ENCODE measurements around the gene TMEM87B.

DNA sequence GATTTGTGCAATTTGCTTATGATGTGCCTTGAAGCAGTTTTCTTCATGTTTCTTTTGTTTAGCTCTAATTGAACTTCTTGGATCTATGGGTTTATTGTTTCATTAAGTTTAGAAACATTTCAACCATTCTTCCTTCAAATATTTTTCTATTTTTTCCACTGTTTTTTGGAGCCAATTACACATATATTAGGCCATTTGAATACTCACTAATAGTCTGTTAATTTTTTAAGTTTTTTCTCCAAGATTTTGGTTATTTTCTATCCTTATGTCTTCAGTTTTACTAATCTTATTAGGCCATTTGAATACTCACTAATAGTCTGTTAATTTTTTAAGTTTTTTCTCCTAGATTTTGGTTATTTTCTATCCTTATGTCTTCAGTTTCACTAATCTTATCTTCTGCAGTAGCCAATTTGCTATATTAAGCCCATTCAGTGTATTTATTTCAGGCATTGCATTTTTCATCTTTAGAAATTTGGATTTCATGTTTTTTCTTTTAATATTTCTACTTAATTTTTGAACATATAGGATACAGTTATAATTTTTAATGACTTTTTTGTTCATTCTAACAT is 9.5 kb upstream of the TMEM87B start:
- TF ChIP-seq EZH2 (IDR thresholded peaks at IDR 0.05; ENCODE audit: low read depth), result no peak
- TF ChIP-seq CTCF (conservative IDR thresholded peaks at IDR 0.05), result no peak

All from PC-9 (cell line).